Neural progenitor cell (in vitro differentiated cells): ENCODE data around the gene CAPN11. TPM values are rescaled to one million over a fixed set of nuclear protein-coding genes. Genes with fewer than 3 reads are reported as not detected.

ENCODE experiments used
- DNase-seq: peaks from one replicate; pipeline ENCODE4 v3.0.0-alpha.2; 2016; ENCODE audit warnings: low spot score
- H2AFZ ChIP-seq: fragments of 200-600 bp; sonication (generic); replicated peaks from 2 replicates; pipeline ENCODE4 v1.6.1; 2016; ENCODE audit warnings: antibody characterized with exemption
- H3F3A ChIP-seq: fragments of 200-600 bp; sonication (generic); 2 replicates; pipeline ENCODE4 v1.6.1; 2016; ENCODE audit warnings: antibody characterized with exemption, low read depth
- H3K27ac ChIP-seq: fragments of 200-600 bp; sonication (generic); 2 replicates; pipeline ENCODE4 v1.5.1; 2016; ENCODE audit warnings: mild to moderate bottlenecking
- H3K27me3 ChIP-seq: fragments of 200-600 bp; sonication (generic); 2 replicates; pipeline ENCODE4 v1.6.1; 2016; ENCODE audit warnings: mild to moderate bottlenecking, moderate library complexity
- H3K36me3 ChIP-seq: fragments of 200-600 bp; sonication (generic); 2 replicates; pipeline ENCODE4 v1.5.1; 2016
- H3K4me1 ChIP-seq: fragments of 200-600 bp; sonication (generic); 2 replicates; pipeline ENCODE4 v1.6.1; 2016; ENCODE audit warnings: mixed run types
- H3K4me2 ChIP-seq: fragments of 200-600 bp; sonication (generic); 2 replicates; pipeline ENCODE4 v1.6.1; 2016
- H3K4me3 ChIP-seq: fragments of 200-600 bp; sonication (generic); 2 replicates; pipeline ENCODE4 v1.5.1; 2016
- H3K79me2 ChIP-seq: fragments of 200-600 bp; sonication (generic); 2 replicates; pipeline ENCODE4 v1.6.1; 2016; ENCODE audit warnings: low read depth
- H3K9ac ChIP-seq: fragments of 200-600 bp; sonication (generic); 2 replicates; pipeline ENCODE4 v1.6.1; 2016
- H3K9me3 ChIP-seq: fragments of 200-600 bp; sonication (generic); 2 replicates; pipeline ENCODE4 v1.5.1; 2016; ENCODE audit warnings: low read depth
- H4K20me1 ChIP-seq: fragments of 200-600 bp; sonication (generic); 2 replicates; pipeline ENCODE4 v1.6.1; 2016; ENCODE audit warnings: low read depth
- H3K27ac Mint-ChIP-seq: 3 replicates; pipeline ENCODE4 v1.8.0; 2021; ENCODE audit warnings: mixed read lengths
- H3K27me3 Mint-ChIP-seq: 2 replicates; pipeline ENCODE4 v1.8.0; 2022; ENCODE audit warnings: low read depth, mild to moderate bottlenecking, inconsistent platforms, moderate library complexity, mixed read lengths; ENCODE audit not compliant: insufficient read depth
- H3K36me3 Mint-ChIP-seq: 3 replicates; pipeline ENCODE4 v1.8.0; 2021; ENCODE audit warnings: mixed read lengths
- H3K4me1 Mint-ChIP-seq: 3 replicates; pipeline ENCODE4 v1.8.0; 2021; ENCODE audit warnings: mixed read lengths
- H3K4me3 Mint-ChIP-seq: 3 replicates; pipeline ENCODE4 v1.8.0; 2021; ENCODE audit warnings: mild to moderate bottlenecking, moderate library complexity, mixed read lengths
- H3K9me3 Mint-ChIP-seq: 3 replicates; pipeline ENCODE4 v1.8.0; 2020; ENCODE audit warnings: mixed read lengths
- CTCF ChIP-seq: fragments of 200-600 bp; sonication (generic); IDR thresholded peaks from 2 replicates; pipeline ENCODE4 v1.5.1; 2017; ENCODE audit warnings: antibody characterized with exemption, mild to moderate bottlenecking
- EZH2 ChIP-seq: fragments of 200-600 bp; sonication (generic); IDR thresholded peaks from 2 replicates; pipeline ENCODE4 v1.6.1; 2017; ENCODE audit warnings: antibody characterized with exemption, mild to moderate bottlenecking, moderate library complexity
- EZH2phosphoT487 ChIP-seq: fragments of 200-600 bp; sonication (generic); IDR thresholded peaks from 2 replicates; pipeline ENCODE4 v1.6.1; 2017; ENCODE audit warnings: antibody characterized with exemption
- total RNA-seq: library from RNA; depleted of rRNA; stranded (reverse); fragments of >200 nt; gene quantifications from 2 replicates; pipeline ENCODE4 v1.2.3, GENCODE V29; 2015; ENCODE audit warnings: low replicate concordance

CAPN11 gene
- total RNA-seq, 1 donor from 2014 or later: 0.49 TPM

- H3K9me3 Mint-ChIP-seq: no peaks in the 10 kb centered on the region
- H3K4me1 Mint-ChIP-seq: peaks cover 44% of the 10 kb centered on the region
- Histone ChIP-seq H3K36me3 (no peaks in the 10 kb centered on the region), H3K4me2 (no peak overlapping the region), H3K27me3 (no peaks in the 10 kb centered on the region), H3K9me3 (no peaks in the 10 kb centered on the region), H3K4me1 (peaks cover 13% of the 10 kb centered on the region), H4K20me1 (no peaks in the 10 kb centered on the region), H3F3A (no peaks in the 10 kb centered on the region), H3K4me3 (no peak overlapping the region), H3K27ac (no peak overlapping the region), H2AFZ (no peak overlapping the region), H3K9ac (no peak overlapping the region), H3K79me2 (no peaks in the 10 kb centered on the region)
- H3K27me3 Mint-ChIP-seq: peaks cover 7% of the 10 kb centered on the region
- H3K36me3 Mint-ChIP-seq: no peaks in the 10 kb centered on the region
- H3K4me3 Mint-ChIP-seq: peak overlapping the region; percentile 31
- peak overlapping the region; percentile 9 for H3K27ac Mint-ChIP-seq
- DNase-seq: peak; percentile 50
- no peak for TF ChIP-seq EZH2
- no peak for TF ChIP-seq CTCF
- TF ChIP-seq EZH2phosphoT487: no peak
Measured at GRCh38 chr6:44162876-44163625, 4.4 kb downstream of the CAPN11 start.

- no peaks in the 10 kb centered on the region for H3K36me3 ChIP-seq
- H3K4me3 ChIP-seq: no peak overlapping the region
- no peaks in the 10 kb centered on the region for H3F3A ChIP-seq
- no peaks in the 10 kb centered on the region for H3K27me3 ChIP-seq
- no peak for TF ChIP-seq CTCF
- TF ChIP-seq EZH2: no peak
- TF ChIP-seq EZH2phosphoT487: no peak
- no peaks in the 10 kb centered on the region for H3K9me3 Mint-ChIP-seq
- H3K27ac ChIP-seq: no peak overlapping the region
- no peak overlapping the region for H3K27ac Mint-ChIP-seq
- peak overlapping the region; percentile 73 for H2AFZ ChIP-seq
- H3K79me2 ChIP-seq: no peaks in the 10 kb centered on the region
- no peak overlapping the region for H3K4me2 ChIP-seq
- no peaks in the 10 kb centered on the region for H3K9me3 ChIP-seq
- no peaks in the 10 kb centered on the region for H3K36me3 Mint-ChIP-seq
- peaks cover 13% of the 10 kb centered on the region for H3K4me1 ChIP-seq
- H4K20me1 ChIP-seq: no peaks in the 10 kb centered on the region
- H3K27me3 Mint-ChIP-seq: peaks cover 3% of the 10 kb centered on the region
- H3K4me3 Mint-ChIP-seq: peak overlapping the region; percentile 10
- no peak for DNase-seq
- H3K4me1 Mint-ChIP-seq: peaks cover 44% of the 10 kb centered on the region
- H3K9ac ChIP-seq: no peak overlapping the region
Measured at GRCh38 chr6:44166116-44166515, 7.5 kb downstream of the CAPN11 start.

DNA sequence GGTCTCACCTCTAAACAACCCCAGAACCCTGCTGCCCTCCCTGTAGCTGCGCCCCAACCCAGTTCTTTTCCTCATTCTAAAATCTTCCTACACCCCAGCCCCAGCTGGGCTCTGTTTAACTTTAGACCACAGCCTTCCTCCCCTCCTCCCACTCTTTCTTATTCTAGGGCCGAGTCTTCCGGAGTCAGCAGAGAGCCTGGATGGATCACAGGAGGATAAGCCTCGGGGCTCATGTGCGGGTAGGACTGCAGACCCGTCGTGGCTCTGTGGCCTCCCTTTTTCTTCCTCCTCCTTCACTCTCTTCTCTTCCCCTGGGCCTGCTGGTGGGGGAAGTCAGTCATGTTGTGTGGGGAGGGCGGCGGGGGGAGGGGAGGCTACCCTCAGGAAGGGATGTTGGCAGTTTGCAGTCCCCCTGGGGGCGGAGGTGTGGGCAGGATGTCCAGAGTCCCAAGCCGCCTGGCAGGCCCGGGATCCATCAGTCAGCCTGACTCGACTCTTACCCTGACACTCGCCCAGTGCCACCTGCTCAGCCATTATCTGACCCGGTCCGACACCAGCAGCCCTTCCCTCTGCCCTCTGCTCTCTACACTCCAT, 8.1 kb downstream of the CAPN11 start:
- Histone ChIP-seq H3K4me2 (no peak overlapping the region), H3F3A (no peaks in the 10 kb centered on the region), H3K4me1 (peaks cover 13% of the 10 kb centered on the region), H3K79me2 (no peaks in the 10 kb centered on the region), H4K20me1 (no peaks in the 10 kb centered on the region), H3K9me3 (no peaks in the 10 kb centered on the region), H3K27me3 (no peaks in the 10 kb centered on the region), H2AFZ (peak overlapping the region; percentile 73), H3K9ac (no peak overlapping the region), H3K36me3 (no peaks in the 10 kb centered on the region), H3K27ac (no peak overlapping the region), H3K4me3 (no peak overlapping the region)
- H3K4me1 Mint-ChIP-seq: peaks cover 44% of the 10 kb centered on the region
- no peaks in the 10 kb centered on the region for H3K9me3 Mint-ChIP-seq
- peaks cover 3% of the 10 kb centered on the region for H3K27me3 Mint-ChIP-seq
- peak overlapping the region; percentile 54 for H3K27ac Mint-ChIP-seq
- peak; percentile 31 for DNase-seq
- peak overlapping the region; percentile 10 for H3K4me3 Mint-ChIP-seq
- TF ChIP-seq EZH2 (no peak), CTCF (no peak), EZH2phosphoT487 (no peak)
- no peaks in the 10 kb centered on the region for H3K36me3 Mint-ChIP-seq
